ENCODE results near the gene HOXA7.

Gene HOXA7

GRCh38 chr7:27119412-27119911 is 37.0 kb downstream of the HOXA7 start:
- no peak overlapping the region for H3K9ac ChIP-seq (ENCODE audit: low read length)
- peaks cover 16% of the 10 kb centered on the region for H3K4me1 ChIP-seq (ENCODE audit: control insufficient read depth, insufficient read depth, low read length)
- H3K27ac ChIP-seq (ENCODE audit: low read depth, low read length) = no peak overlapping the region
- H3K27me3 ChIP-seq (ENCODE audit: control insufficient read depth, insufficient read depth, low read length) = no peaks in the 10 kb centered on the region
- no peak overlapping the region for H3K4me3 ChIP-seq (ENCODE audit: low read length)
- peaks cover 2% of the 10 kb centered on the region for H3K36me3 ChIP-seq (ENCODE audit: control insufficient read depth, insufficient read depth, low read length)

DNA sequence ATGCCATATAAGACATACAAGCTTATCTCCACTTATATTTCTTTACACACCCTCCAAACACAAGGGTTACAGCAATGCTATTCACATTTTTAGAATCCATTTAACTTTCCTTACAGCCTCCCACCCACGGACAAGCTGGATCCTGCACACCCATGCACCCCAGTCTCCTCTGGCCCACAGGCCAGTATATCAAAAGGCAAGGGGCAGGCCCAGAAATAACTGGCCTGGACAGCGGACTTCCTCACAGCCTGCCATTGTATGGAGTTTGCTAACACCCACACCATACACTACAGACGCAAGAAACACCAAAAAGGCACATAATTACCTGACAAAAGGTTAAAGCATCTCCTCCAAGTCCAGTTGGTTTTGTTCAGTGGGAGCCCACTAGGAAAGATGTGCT is 37.9 kb downstream of the HOXA7 start:
- H3K27ac ChIP-seq (ENCODE audit: low read depth, low read length) = peak overlapping the region; percentile 68
- no peaks in the 10 kb centered on the region for H3K27me3 ChIP-seq (ENCODE audit: control insufficient read depth, insufficient read depth, low read length)
- H3K36me3 ChIP-seq (ENCODE audit: control insufficient read depth, insufficient read depth, low read length) = peaks cover 2% of the 10 kb centered on the region
- H3K4me3 ChIP-seq (ENCODE audit: low read length) = peak overlapping the region; percentile 36
- no peak overlapping the region for H3K9ac ChIP-seq (ENCODE audit: low read length)
- H3K4me1 ChIP-seq (ENCODE audit: control insufficient read depth, insufficient read depth, low read length) = peaks cover 16% of the 10 kb centered on the region

DNA sequence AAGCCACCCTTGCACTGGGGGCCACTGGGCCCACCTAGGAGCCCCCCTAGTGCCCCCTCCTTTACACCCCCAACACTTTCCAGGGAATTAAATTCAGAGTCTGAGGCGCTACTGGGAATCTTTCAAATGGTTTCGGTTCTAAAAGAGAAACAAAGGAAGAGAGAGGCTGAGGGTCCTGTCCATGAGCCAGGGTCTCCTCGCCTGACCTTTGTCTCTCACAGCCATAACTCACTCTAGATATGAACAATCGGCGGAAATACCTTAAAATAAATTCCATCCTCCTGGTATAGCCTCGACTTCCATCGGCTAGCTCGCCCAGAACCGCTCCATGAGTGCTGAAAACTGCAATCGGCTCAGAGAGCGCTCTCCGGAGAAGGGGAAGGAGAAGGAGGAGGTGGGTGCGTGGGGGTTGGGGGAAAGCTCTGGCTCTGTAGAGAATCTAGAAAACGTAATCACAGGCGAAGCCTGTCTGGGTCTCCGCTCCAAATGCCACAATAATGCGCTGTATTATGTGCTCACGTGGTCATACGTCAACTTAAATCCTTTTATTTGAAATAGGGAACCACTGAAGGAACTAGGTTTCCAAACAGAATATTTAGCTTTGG is 38.5 kb downstream of the HOXA7 start:
- H3K4me3 ChIP-seq (ENCODE audit: low read length) = peak overlapping the region; percentile 81
- H3K9ac ChIP-seq (ENCODE audit: low read length) = no peak overlapping the region
- H3K27me3 ChIP-seq (ENCODE audit: control insufficient read depth, insufficient read depth, low read length) = no peaks in the 10 kb centered on the region
- peak overlapping the region; percentile 68 for H3K27ac ChIP-seq (ENCODE audit: low read depth, low read length)
- H3K36me3 ChIP-seq (ENCODE audit: control insufficient read depth, insufficient read depth, low read length) = peaks cover 2% of the 10 kb centered on the region
- H3K4me1 ChIP-seq (ENCODE audit: control insufficient read depth, insufficient read depth, low read length) = peaks cover 18% of the 10 kb centered on the region

GRCh38 chr7:27116962-27117886 is 39.3 kb downstream of the HOXA7 start:
- Histone ChIP-seq H3K27ac (ENCODE audit: low read depth, low read length) (peak overlapping the region; percentile 94), H3K27me3 (ENCODE audit: control insufficient read depth, insufficient read depth, low read length) (no peaks in the 10 kb centered on the region), H3K4me3 (ENCODE audit: low read length) (peak overlapping the region; percentile 81), H3K9ac (ENCODE audit: low read length) (no peak overlapping the region), H3K4me1 (ENCODE audit: control insufficient read depth, insufficient read depth, low read length) (peaks cover 22% of the 10 kb centered on the region), H3K36me3 (ENCODE audit: control insufficient read depth, insufficient read depth, low read length) (peaks cover 2% of the 10 kb centered on the region)

DNA sequence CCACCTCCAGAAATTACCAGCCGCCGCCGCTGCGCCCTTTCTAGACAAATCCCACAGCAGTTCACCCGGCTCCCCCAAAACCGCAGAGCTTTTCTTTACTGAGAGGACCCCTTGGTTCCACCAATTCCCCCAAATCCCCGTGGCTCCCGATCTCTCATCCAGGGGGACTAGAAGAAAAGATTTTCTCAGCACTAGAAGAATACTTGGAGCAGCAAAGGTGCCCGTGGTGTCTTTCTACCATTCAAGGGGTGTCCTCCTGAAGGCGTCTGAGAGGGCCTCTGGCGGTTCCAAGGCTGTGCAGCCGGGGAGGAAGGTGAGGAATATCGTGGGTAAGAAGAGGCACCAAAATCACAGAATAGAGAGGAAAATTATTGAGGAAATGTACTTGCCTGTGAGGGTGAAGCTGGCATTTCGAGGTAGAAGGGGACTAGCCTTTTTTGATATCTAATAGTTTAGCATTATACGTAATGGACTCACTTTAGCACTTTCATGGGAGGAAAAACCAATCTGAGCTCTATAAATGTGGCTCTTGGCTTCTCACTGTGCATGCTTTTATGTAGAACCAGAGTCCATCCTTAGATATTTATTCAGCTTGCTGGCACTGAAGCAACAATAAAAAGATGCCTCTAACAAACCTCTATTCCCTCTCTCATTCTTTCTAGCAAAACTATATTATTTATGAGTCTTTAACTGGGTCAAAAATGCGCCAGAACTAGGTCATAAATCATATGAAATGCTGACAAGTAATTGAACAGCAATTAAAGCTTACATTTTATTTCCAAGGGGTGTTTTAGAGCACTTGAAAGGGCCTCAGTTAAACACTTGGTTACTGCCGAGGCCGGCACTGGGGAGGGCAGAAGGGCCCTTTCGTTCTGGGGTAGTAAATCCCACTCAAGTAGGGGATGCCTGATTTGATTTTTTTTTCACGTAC is 40.2 kb downstream of the HOXA7 start:
- H3K9ac ChIP-seq (ENCODE audit: low read length) = peak overlapping the region; percentile 36
- H3K27ac ChIP-seq (ENCODE audit: low read depth, low read length) = peak overlapping the region; percentile 94
- no peaks in the 10 kb centered on the region for H3K27me3 ChIP-seq (ENCODE audit: control insufficient read depth, insufficient read depth, low read length)
- H3K4me1 ChIP-seq (ENCODE audit: control insufficient read depth, insufficient read depth, low read length) = peaks cover 28% of the 10 kb centered on the region
- peak overlapping the region; percentile 81 for H3K4me3 ChIP-seq (ENCODE audit: low read length)
- no peaks in the 10 kb centered on the region for H3K36me3 ChIP-seq (ENCODE audit: control insufficient read depth, insufficient read depth, low read length)

DNA sequence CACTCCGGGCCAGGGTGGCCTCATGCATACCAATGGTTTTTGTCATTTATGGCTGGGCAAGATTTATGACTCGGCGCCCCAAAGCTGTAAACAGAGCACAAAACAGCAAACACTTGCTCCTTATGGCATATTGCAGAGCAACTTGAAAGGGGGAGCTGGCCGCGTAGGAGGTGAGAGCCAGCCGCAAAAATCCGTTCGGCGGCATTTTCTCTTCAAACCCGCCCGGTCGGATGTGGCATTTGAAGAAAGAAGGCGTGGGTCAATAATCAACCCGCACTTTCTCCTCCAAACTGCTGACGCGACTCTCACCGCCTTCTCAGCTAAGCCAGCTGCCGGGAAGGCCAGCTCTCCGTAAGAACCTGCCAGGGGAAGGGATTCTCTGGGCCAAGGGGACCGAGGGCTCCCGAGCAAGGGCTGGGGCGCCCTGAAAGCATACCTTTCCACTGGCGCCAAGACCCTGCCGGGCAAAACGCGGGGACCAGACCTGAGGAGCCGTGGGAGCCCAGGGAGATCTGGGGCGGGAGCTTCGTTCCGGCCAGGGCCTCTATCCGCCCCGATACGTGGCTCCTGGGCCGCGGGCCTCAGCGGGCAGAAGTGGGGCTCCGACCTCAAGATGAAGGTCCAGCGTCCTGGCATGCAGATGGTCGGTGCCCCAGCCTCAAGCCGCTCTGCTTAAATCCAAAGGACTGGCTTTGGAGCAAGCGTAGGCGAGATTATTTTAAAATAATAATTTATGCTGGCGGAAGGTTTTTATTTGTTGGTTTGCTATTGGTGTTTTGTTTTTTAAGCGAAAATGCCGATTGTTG is 41.1 kb downstream of the HOXA7 start:
- Histone ChIP-seq H3K36me3 (ENCODE audit: control insufficient read depth, insufficient read depth, low read length) (no peaks in the 10 kb centered on the region), H3K9ac (ENCODE audit: low read length) (peak overlapping the region; percentile 36), H3K4me3 (ENCODE audit: low read length) (peak overlapping the region; percentile 81), H3K4me1 (ENCODE audit: control insufficient read depth, insufficient read depth, low read length) (peaks cover 36% of the 10 kb centered on the region), H3K27me3 (ENCODE audit: control insufficient read depth, insufficient read depth, low read length) (no peaks in the 10 kb centered on the region), H3K27ac (ENCODE audit: low read depth, low read length) (peak overlapping the region; percentile 94)

DNA sequence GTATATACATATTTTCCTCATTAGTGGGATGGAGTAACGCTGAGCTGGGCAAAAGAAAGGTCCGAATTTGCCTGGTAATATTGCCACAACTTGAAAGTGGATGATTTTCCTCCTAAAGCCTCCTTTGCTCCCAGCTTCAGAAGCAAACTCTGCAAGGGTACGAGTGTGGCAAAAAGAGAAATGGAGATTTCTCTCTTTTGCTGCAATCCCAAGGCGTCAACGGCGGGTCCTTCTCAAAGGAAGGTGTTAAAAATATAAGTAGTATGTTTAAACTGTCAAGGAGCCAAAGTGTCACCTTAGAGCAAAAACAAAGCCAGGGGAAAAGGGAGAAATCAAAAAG is 41.6 kb downstream of the HOXA7 start:
- Histone ChIP-seq H3K27me3 (ENCODE audit: control insufficient read depth, insufficient read depth, low read length) (no peaks in the 10 kb centered on the region), H3K4me1 (ENCODE audit: control insufficient read depth, insufficient read depth, low read length) (peaks cover 38% of the 10 kb centered on the region), H3K9ac (ENCODE audit: low read length) (no peak overlapping the region), H3K4me3 (ENCODE audit: low read length) (peak overlapping the region; percentile 81), H3K27ac (ENCODE audit: low read depth, low read length) (peak overlapping the region; percentile 94), H3K36me3 (ENCODE audit: control insufficient read depth, insufficient read depth, low read length) (no peaks in the 10 kb centered on the region)

GRCh38 chr7:27113991-27114769 is 42.3 kb downstream of the HOXA7 start:
- Histone ChIP-seq H3K36me3 (ENCODE audit: control insufficient read depth, insufficient read depth, low read length) (no peaks in the 10 kb centered on the region), H3K4me3 (ENCODE audit: low read length) (peak overlapping the region; percentile 50), H3K27me3 (ENCODE audit: control insufficient read depth, insufficient read depth, low read length) (no peaks in the 10 kb centered on the region), H3K9ac (ENCODE audit: low read length) (no peak overlapping the region), H3K27ac (ENCODE audit: low read depth, low read length) (peak overlapping the region; percentile 92), H3K4me1 (ENCODE audit: control insufficient read depth, insufficient read depth, low read length) (peaks cover 44% of the 10 kb centered on the region)

DNA sequence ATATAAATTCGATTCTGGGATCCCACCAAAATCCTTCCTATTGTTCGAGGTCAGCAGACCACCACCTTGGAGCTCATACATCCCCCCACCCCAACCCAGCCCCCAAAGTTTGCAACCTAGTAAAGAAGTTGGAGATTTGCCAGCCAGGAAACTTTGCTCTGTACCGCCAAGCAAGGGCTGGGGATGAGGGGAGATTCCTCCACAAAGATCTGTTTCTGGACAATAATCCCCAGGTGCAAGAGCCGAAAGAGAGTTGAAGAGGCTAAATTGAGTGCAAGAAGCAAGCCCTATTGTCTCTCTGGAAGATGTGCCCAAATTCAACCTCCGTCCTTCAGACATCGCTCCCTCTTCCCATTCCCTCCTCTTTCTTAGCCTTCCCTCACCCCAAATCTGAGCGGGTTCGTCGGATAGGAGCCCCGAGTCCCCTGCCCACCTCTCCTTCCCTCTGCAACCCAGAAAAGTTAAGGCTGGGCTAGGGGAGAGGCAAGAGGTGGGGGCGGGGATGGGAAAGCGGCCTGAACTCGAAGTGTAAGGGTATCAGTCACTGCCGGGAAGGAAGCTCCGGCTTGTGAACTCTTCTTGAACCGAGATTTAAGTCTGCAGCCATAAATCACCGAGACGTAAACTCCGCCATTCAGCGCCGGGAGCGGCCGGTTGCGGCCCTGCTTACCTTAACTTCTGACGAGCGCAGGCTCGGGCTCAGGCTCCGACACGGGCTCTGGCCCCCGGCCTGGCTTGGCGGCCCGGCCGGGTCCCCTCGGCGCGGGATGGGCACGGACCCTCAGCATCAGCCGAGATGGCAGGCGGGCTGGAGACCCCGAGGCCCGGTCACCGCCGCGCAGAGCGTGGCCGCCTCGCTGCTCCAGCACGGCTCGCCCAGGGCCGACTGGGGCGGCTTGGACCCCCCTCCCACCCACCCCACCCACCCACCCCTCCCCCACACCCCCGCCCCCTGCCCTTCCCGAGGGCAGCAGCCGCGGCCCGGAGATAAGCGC is 43.2 kb downstream of the HOXA7 start:
- Histone ChIP-seq H3K27me3 (ENCODE audit: control insufficient read depth, insufficient read depth, low read length) (no peaks in the 10 kb centered on the region), H3K4me3 (ENCODE audit: low read length) (peak overlapping the region; percentile 69), H3K27ac (ENCODE audit: low read depth, low read length) (peak overlapping the region; percentile 92), H3K9ac (ENCODE audit: low read length) (no peak overlapping the region), H3K36me3 (ENCODE audit: control insufficient read depth, insufficient read depth, low read length) (no peaks in the 10 kb centered on the region), H3K4me1 (ENCODE audit: control insufficient read depth, insufficient read depth, low read length) (peaks cover 46% of the 10 kb centered on the region)

DNA sequence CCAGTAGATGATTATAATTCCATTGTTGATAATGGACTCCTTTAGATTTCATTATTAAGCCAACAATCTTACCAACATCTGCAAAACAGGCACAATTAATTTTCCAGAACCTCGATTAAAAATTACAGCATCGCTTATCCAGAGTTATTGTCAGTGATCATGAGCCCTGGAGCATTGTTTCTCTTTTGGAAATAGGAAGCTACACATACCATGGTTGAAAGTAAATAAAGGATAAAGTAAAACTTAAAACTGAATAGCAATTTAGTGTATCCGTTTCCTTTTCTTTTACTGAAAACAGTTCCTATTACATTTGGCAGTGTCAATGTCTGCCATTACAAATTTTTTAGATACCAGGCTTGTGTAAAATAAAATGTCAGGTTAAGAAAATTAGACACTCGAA is 44.1 kb downstream of the HOXA7 start:
- Histone ChIP-seq H3K27me3 (ENCODE audit: control insufficient read depth, insufficient read depth, low read length) (no peaks in the 10 kb centered on the region), H3K4me3 (ENCODE audit: low read length) (no peak overlapping the region), H3K27ac (ENCODE audit: low read depth, low read length) (peak overlapping the region; percentile 92), H3K4me1 (ENCODE audit: control insufficient read depth, insufficient read depth, low read length) (peaks cover 42% of the 10 kb centered on the region), H3K9ac (ENCODE audit: low read length) (no peak overlapping the region), H3K36me3 (ENCODE audit: control insufficient read depth, insufficient read depth, low read length) (no peaks in the 10 kb centered on the region)
